GM12878 (cell line): ENCODE results near the gene AMN. TPM values are rescaled to one million over a fixed set of nuclear protein-coding genes. Genes with fewer than 3 reads are reported as not detected.

ENCODE experiments used
- ATAC-seq: fragments of 200-7000 bp; cut with Tn5 transposase; 3 replicates; pipeline ENCODE4 v1.9.1; 2020; ENCODE audit warnings: mild to moderate bottlenecking, moderate library complexity
- BruUV-seq: library from RNA; stranded (reverse); fragments of 400-500 nt; replicated peaks from 2 replicates; lab custom pipeline; 2021; lab: Mats Ljungman, UMichigan
- CTCF ChIA-PET: fragments of 300-600 bp; sonication (Branson Sonifier 250); formaldehyde crosslinking; extraction: SDS; loops from one replicate; lab custom pipeline; 2021; ENCODE audit warnings: inconsistent platforms; lab: Yijun Ruan, JAX
- POLR2A ChIA-PET: fragments of 350-600 bp; formaldehyde crosslinking; extraction: SDS; loops from one replicate; lab custom pipeline; 2021; ENCODE audit warnings: inconsistent platforms; lab: Charles Lee
- RAD21 ChIA-PET: fragments of 300-600 bp; sonication (Branson Sonifier 250); formaldehyde crosslinking; loops from one replicate; lab custom pipeline; 2023; ENCODE audit warnings: antibody characterized with exemption; ENCODE audit not compliant: unreplicated experiment; lab: Charles Lee
- SMC1A ChIA-PET: fragments of 300-600 bp; sonication (Branson Sonifier 250); formaldehyde crosslinking; loops from one replicate; lab custom pipeline; 2023; ENCODE audit not compliant: unreplicated experiment, uncharacterized antibody; lab: Charles Lee
- DNase-seq: peaks from one replicate; pipeline ENCODE4 v3.0.0-alpha.2; 2011; ENCODE audit warnings: low read depth, low spot score
- FAIRE-seq: peaks from 3 replicates; lab custom pipeline; 2011; peaks lifted over from hg19 to GRCh38; lab: Jason Lieb, UNC
- H2AFZ ChIP-seq: 2 replicates; pipeline ENCODE4 v1.6.0; 2011; ENCODE audit warnings: low read depth, low read length, control low read depth; ENCODE audit not compliant: control insufficient read depth
- H3K27ac ChIP-seq: 2 replicates; pipeline ENCODE4 v1.5.1; 2011; ENCODE audit warnings: control low read depth; ENCODE audit not compliant: control insufficient read depth, insufficient read depth
- H3K27me3 ChIP-seq, 2 experiments: replicated peaks in 1 of 2; 2 replicates each; pipeline versions ENCODE4 v1.6.0 to v1.6.1; 2011; ENCODE audit warnings: low read length in 1 of 2; ENCODE audit not compliant: control insufficient read depth in 2 of 2, insufficient read depth in 2 of 2
- H3K36me3 ChIP-seq, 2 experiments: 2 replicates each; pipeline ENCODE4 v1.5.1; 2011; ENCODE audit warnings: low read length in 1 of 2; ENCODE audit not compliant: control insufficient read depth in 2 of 2, insufficient read depth in 2 of 2
- H3K4me1 ChIP-seq: 2 replicates; pipeline ENCODE4 v1.6.1; 2011; ENCODE audit warnings: mild to moderate bottlenecking, low read length, moderate library complexity, mixed read lengths; ENCODE audit not compliant: control insufficient read depth, insufficient read depth
- H3K4me2 ChIP-seq: 2 replicates; pipeline ENCODE4 v1.6.0; 2011; ENCODE audit warnings: control low read depth; ENCODE audit not compliant: control insufficient read depth, insufficient read depth
- H3K4me3 ChIP-seq: fragments of 200-600 bp; sonication (generic); 2 replicates; pipeline ENCODE4 v1.5.1; 2016
- H3K79me2 ChIP-seq: 2 replicates; pipeline ENCODE4 v1.6.0; 2011; ENCODE audit warnings: low read length; ENCODE audit not compliant: control insufficient read depth, insufficient read depth
- H3K9ac ChIP-seq: 2 replicates; pipeline ENCODE4 v1.8.0; 2011; ENCODE audit warnings: low read length, control low read depth, mixed read lengths; ENCODE audit not compliant: control insufficient read depth, insufficient read depth
- H3K9me3 ChIP-seq: replicated peaks from 3 replicates; pipeline ENCODE4 v1.5.1; 2011; ENCODE audit warnings: mild to moderate bottlenecking, low read length; ENCODE audit not compliant: control insufficient read depth, insufficient read depth
- H4K20me1 ChIP-seq: 2 replicates; pipeline ENCODE4 v1.6.0; 2011; ENCODE audit not compliant: control insufficient read depth, insufficient read depth
- CHD1 ChIP-seq: IDR thresholded peaks from 2 replicates; pipeline ENCODE4 v1.6.1; 2012; ENCODE audit warnings: low read depth, low read length, improper control_type of control experiment
- KAT2A ChIP-seq: conservative IDR thresholded peaks from 2 replicates; pipeline ENCODE4 v1.6.1; 2011; ENCODE audit warnings: low read depth, low read length; ENCODE audit not compliant: control insufficient read depth
- MEF2B ChIP-seq: fragments of 450-650 bp; IDR thresholded peaks from 2 replicates; pipeline ENCODE4 v1.6.1; 2018; ENCODE audit warnings: mild to moderate bottlenecking, moderate library complexity; ENCODE audit not compliant: partially characterized antibody, poor library complexity, severe bottlenecking
- SREBF2 ChIP-seq: IDR thresholded peaks from 2 replicates; pipeline ENCODE4 v1.6.1; 2012; ENCODE audit warnings: mild to moderate bottlenecking, low read length
- TARDBP ChIP-seq: IDR thresholded peaks from 2 replicates; pipeline ENCODE4 v1.6.1; 2016; ENCODE audit warnings: borderline replicate concordance
- TCF3 ChIP-seq: IDR thresholded peaks from 2 replicates; pipeline ENCODE4 v1.6.1; 2012; ENCODE audit warnings: low read depth, mild to moderate bottlenecking, low read length, borderline replicate concordance; ENCODE audit not compliant: insufficient read depth
- YBX1 ChIP-seq: fragments of 450-650 bp; IDR thresholded peaks from 2 replicates; pipeline ENCODE4 v1.6.1; 2016; ENCODE audit warnings: antibody characterized with exemption
- WGBS: methylation state at CpG from one replicate; pipeline ENCODE4 v1.1.6; 2016; ENCODE audit warnings: low lambda C conversion rate; ENCODE audit not compliant: insufficient replicate concordance, insufficient coverage; ENCODE audit errors: missing lambda C conversion rate; 5-methylcytosine and 5-hydroxymethylcytosine counted together
- in situ Hi-C: fragments of 300-500 bp; cut with MboI; formaldehyde crosslinking; loops from 9 replicates; pipeline ENCODE4 v1.14.3; 2018; ENCODE audit warnings: mixed read lengths
- intact Hi-C: fragments of 100-400 bp; cut with micrococcal nuclease; formaldehyde crosslinking; loops from one replicate; pipeline ENCODE4 v1.14.2; 2022; ENCODE audit not compliant: unreplicated experiment
- polyA plus RNA-seq, 11 experiments: library from polyadenylated mRNA; depleted of rRNA in 4 of 11; unstranded in 6 of 11; stranded (reverse) in 5 of 11; fragments of >200 nt; fragmentation: Nextera tagmentation in 4 of 11; fragmentation: Illumina TruSeq in 1 of 11; extraction: Ambion mirVana in 4 of 11; extraction: Trizol in 1 of 11; gene quantifications; 1 replicate in 1 of 11; 2 replicates in 10 of 11; pipeline versions ENCODE4 v1.2.1 to v1.2.3, GENCODE V29; 2011 to 2016; ENCODE audit warnings: inconsistent platforms in 2 of 11, missing spikeins in 2 of 11, low read depth in 1 of 11
- total RNA-seq, 4 experiments: library from RNA; depleted of rRNA in 3 of 4; stranded (reverse); fragments of >200 nt in 3 of 4; fragmentation: Illumina TruSeq in 1 of 4; extraction: Trizol in 1 of 4; gene quantifications; 2 replicates each; pipeline versions ENCODE4 v1.2.1 to v1.2.3, GENCODE V29; 2013 to 2021
- TF ChIP-seq, protein P1 (sequence below): fragments of 450-650 bp; IDR thresholded peaks from 2 replicates; pipeline ENCODE4 v1.6.1; 2017; ENCODE audit warnings: antibody characterized with exemption, mild to moderate bottlenecking, moderate library complexity
- TF ChIP-seq, protein P2 (sequence below): IDR thresholded peaks from 2 replicates; pipeline ENCODE4 v1.6.1; 2011; ENCODE audit warnings: mild to moderate bottlenecking, low read depth, low read length, moderate library complexity; ENCODE audit not compliant: insufficient replicate concordance

The AMN gene
- total and polyA plus RNA-seq, 10 of the 15 experiments (the other 5 are each of a cell fraction or from before 2014, with no cell fraction given): 0.03 to 0.33 (median 0.11) TPM; not detected in 6

DNA sequence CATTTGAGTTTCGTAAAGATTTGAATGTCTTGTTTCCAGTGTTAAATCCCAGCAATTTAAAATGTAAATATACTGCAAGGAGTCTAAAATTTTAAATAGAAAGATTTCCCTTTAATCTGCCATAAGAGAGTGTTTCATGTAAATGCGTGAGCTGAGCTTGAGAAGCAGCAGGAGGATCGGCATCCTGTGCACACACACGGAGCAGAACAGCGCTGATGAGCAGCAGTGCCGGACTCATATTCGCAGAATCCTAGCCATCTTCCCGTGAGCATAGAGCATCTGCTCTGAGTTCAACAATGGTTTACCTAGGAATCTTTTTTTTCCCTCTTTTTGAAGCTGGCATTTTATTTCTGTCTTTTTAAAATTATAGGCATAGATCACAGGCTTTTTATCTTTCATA is 29.8 kb upstream of the AMN start:
- Histone ChIP-seq H3K9me3 (no peaks in the 10 kb centered on the region), H3K27me3 (no peaks in the 10 kb centered on the region), H3K27ac (no peak overlapping the region; the same call in 1 of the 2 replicates), H3K4me2 (no peak overlapping the region), H2AFZ (no peak overlapping the region), H3K36me3 (peaks cover 18 to 42% of the 10 kb centered on the region in 2 experiments), H3K9ac (no peak overlapping the region), H3K4me1 (peaks cover 13% of the 10 kb centered on the region), H3K4me3 (no peak overlapping the region), H4K20me1 (no peaks in the 10 kb centered on the region), H3K79me2 (no peaks in the 10 kb centered on the region; the same call in 1 of the 2 replicates)
- ATAC-seq: no peak
- no peak for TF ChIP-seq CHD1
- no peak for TF ChIP-seq SREBF2
- TF ChIP-seq, protein P1, sequence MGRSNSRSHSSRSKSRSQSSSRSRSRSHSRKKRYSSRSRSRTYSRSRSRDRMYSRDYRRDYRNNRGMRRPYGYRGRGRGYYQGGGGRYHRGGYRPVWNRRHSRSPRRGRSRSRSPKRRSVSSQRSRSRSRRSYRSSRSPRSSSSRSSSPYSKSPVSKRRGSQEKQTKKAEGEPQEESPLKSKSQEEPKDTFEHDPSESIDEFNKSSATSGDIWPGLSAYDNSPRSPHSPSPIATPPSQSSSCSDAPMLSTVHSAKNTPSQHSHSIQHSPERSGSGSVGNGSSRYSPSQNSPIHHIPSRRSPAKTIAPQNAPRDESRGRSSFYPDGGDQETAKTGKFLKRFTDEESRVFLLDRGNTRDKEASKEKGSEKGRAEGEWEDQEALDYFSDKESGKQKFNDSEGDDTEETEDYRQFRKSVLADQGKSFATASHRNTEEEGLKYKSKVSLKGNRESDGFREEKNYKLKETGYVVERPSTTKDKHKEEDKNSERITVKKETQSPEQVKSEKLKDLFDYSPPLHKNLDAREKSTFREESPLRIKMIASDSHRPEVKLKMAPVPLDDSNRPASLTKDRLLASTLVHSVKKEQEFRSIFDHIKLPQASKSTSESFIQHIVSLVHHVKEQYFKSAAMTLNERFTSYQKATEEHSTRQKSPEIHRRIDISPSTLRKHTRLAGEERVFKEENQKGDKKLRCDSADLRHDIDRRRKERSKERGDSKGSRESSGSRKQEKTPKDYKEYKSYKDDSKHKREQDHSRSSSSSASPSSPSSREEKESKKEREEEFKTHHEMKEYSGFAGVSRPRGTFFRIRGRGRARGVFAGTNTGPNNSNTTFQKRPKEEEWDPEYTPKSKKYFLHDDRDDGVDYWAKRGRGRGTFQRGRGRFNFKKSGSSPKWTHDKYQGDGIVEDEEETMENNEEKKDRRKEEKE: no peak
- no peak for TF ChIP-seq MEF2B
- no peak for TF ChIP-seq TARDBP
- TF ChIP-seq YBX1: no peak
- no peak for TF ChIP-seq KAT2A
- TF ChIP-seq, protein P2, sequence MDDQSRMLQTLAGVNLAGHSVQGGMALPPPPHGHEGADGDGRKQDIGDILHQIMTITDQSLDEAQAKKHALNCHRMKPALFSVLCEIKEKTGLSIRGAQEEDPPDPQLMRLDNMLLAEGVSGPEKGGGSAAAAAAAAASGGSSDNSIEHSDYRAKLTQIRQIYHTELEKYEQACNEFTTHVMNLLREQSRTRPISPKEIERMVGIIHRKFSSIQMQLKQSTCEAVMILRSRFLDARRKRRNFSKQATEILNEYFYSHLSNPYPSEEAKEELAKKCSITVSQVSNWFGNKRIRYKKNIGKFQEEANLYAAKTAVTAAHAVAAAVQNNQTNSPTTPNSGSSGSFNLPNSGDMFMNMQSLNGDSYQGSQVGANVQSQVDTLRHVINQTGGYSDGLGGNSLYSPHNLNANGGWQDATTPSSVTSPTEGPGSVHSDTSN: no peak
- TF ChIP-seq TCF3: no peak
- in situ Hi-C loops: no loop called here
- no peak for FAIRE-seq
- ChIA-PET SMC1A (interaction anchor here (1.2 kb wide), 1 partner anchor 11 kb away, joined by 3 read pairs; no protein-coding TSS in a partner anchor), POLR2A (interaction anchor here (0.7 to 1.2 kb wide), 2 partner anchors 71 to 108 kb away, joined by 3 to 8 read pairs; no protein-coding TSS in a partner anchor), CTCF (interaction anchor here (1.9 kb wide), 1 partner anchor 15 kb away, joined by 12 read pairs; no protein-coding TSS in a partner anchor), RAD21 (no interaction called here)
- BruUV-seq: no TSS peak
- intact Hi-C loops: no loop called here
- DNase-seq: no peak
- WGBS: over 99% methylated on average over 8 of the region's 8 CpGs
